ENCODE results near the gene IFNA10.
"Not testable (repeated sequence)": the region's sequence is repeated elsewhere in the genome, so short reads cannot be mapped to it uniquely, and the experiment has no call there.

GRCh38 chr9:21210782-21211181 is 3.8 kb upstream of the IFNA10 start:
- not testable (repeated sequence) for TF ChIP-seq ZFP3 (CRISPR knock-in tag; IDR thresholded peaks at IDR 0.05); ARNTL (CRISPR knock-in tag; IDR thresholded peaks at IDR 0.05; ENCODE audit: borderline replicate concordance, low read depth); PATZ1 (CRISPR knock-in tag; IDR thresholded peaks at IDR 0.05; ENCODE audit: borderline replicate concordance); SNAI2 (CRISPR knock-in tag; IDR thresholded peaks at IDR 0.05); OSR1 (CRISPR knock-in tag; IDR thresholded peaks at IDR 0.05); TOX (CRISPR knock-in tag; IDR thresholded peaks at IDR 0.05; ENCODE audit: borderline replicate concordance); BACH2 (CRISPR knock-in tag; IDR thresholded peaks at IDR 0.05; ENCODE audit: borderline replicate concordance); GLIS3 (CRISPR knock-in tag; IDR thresholded peaks at IDR 0.05); ZNF8 (CRISPR knock-in tag; IDR thresholded peaks at IDR 0.05); TCF4 (CRISPR knock-in tag; IDR thresholded peaks at IDR 0.05; ENCODE audit: borderline replicate concordance); CREB5 (CRISPR knock-in tag; IDR thresholded peaks at IDR 0.05; ENCODE audit: low read depth); ZNF565 (CRISPR knock-in tag; conservative IDR thresholded peaks at IDR 0.05; ENCODE audit: low read depth)

Data from SK-N-SH treated with all-trans-retinoic acid at 6 μM for 48 hours (cell line).